GM18505 (cell line): ENCODE measurements around the gene SMIM35.

Experiments used
- ATAC-seq: cut with Tn5 transposase; IDR thresholded peaks from one replicate; pipeline ENCODE4 v1.9.1; 2021; ENCODE audit not compliant: unreplicated experiment
- POLR2A ChIP-seq: IDR thresholded peaks from 4 replicates; pipeline ENCODE4 v1.6.1; 2011; ENCODE audit warnings: borderline replicate concordance; ENCODE audit not compliant: insufficient read depth, insufficient read length; ENCODE audit errors: extremely low read depth

Gene SMIM35

GRCh38 chr11:117972629-117973502 lies 113.9 kb downstream of the SMIM35 start:
- TF ChIP-seq POLR2A = no peak
- no peak for ATAC-seq

GRCh38 chr11:117972044-117972443 lies 114.7 kb downstream of the SMIM35 start:
- no peak for ATAC-seq
- no peak for TF ChIP-seq POLR2A

- no peak for TF ChIP-seq POLR2A
- ATAC-seq = no peak
These were observed 116.3 kb downstream of the SMIM35 start for GRCh38 chr11:117970400-117971024.

- no peak for TF ChIP-seq POLR2A
- no peak for ATAC-seq
These were observed 117.4 kb downstream of the SMIM35 start for GRCh38 chr11:117969160-117969991.

- no peak for ATAC-seq
- TF ChIP-seq POLR2A = no peak
These were observed 119.9 kb downstream of the SMIM35 start for GRCh38 chr11:117966908-117967307.

- ATAC-seq = no peak
- TF ChIP-seq POLR2A = no peak
These were observed 123.9 kb downstream of the SMIM35 start for GRCh38 chr11:117962826-117963225.

GRCh38 chr11:117961896-117962295 lies 124.9 kb downstream of the SMIM35 start:
- ATAC-seq = no peak
- TF ChIP-seq POLR2A = no peak

- no peak for TF ChIP-seq POLR2A
- ATAC-seq = no peak
These were observed 126.4 kb downstream of the SMIM35 start for GRCh38 chr11:117960406-117960805.

- ATAC-seq = no peak
- TF ChIP-seq POLR2A = no peak
These were observed 127.2 kb downstream of the SMIM35 start for GRCh38 chr11:117959438-117960149.

GRCh38 chr11:117958949-117959348 lies 127.8 kb downstream of the SMIM35 start:
- no peak for TF ChIP-seq POLR2A
- no peak for ATAC-seq
